H9 (cell line): ENCODE results near the gene TMOD4. TPM values are rescaled to one million over a fixed set of nuclear protein-coding genes. Genes with fewer than 3 reads are reported as not detected.

ENCODE experiments used
- DNase-seq: peaks from one replicate; pipeline ENCODE4 v3.0.0-alpha.2; 2017
- H2AFZ ChIP-seq: one replicate; pipeline ENCODE4 v1.6.1; 2013; ENCODE audit warnings: mild to moderate bottlenecking, low read length, control low read depth, moderate library complexity
- H2AK5ac ChIP-seq: 2 replicates; pipeline ENCODE4 v1.6.1; 2013; ENCODE audit warnings: low read length, control low read depth, mixed read lengths; ENCODE audit not compliant: insufficient read length
- H2BK120ac ChIP-seq: one replicate; pipeline ENCODE4 v1.6.1; 2013; ENCODE audit warnings: low read depth, mild to moderate bottlenecking, low read length, control low read depth, inconsistent platforms; ENCODE audit not compliant: poor library complexity, severe bottlenecking
- H2BK12ac ChIP-seq: 2 replicates; pipeline ENCODE4 v1.6.1; 2013; ENCODE audit warnings: low read length, control low read depth, mixed read lengths, low read depth; ENCODE audit not compliant: insufficient read length
- H2BK15ac ChIP-seq: 2 replicates; pipeline ENCODE4 v1.6.1; 2013; ENCODE audit warnings: low read depth, low read length, control low read depth
- H2BK20ac ChIP-seq: one replicate; pipeline ENCODE4 v1.6.1; 2013; ENCODE audit warnings: low read depth, mild to moderate bottlenecking, low read length, control low read depth, inconsistent platforms; ENCODE audit not compliant: poor library complexity, severe bottlenecking
- H2BK5ac ChIP-seq: 2 replicates; pipeline ENCODE4 v1.6.1; 2013; ENCODE audit warnings: low read length, control low read depth, mixed read lengths; ENCODE audit not compliant: insufficient read length
- H3K14ac ChIP-seq: 2 replicates; pipeline ENCODE4 v1.6.1; 2013; ENCODE audit warnings: low read length, control low read depth; ENCODE audit not compliant: insufficient read depth
- H3K18ac ChIP-seq: 2 replicates; pipeline ENCODE4 v1.6.1; 2013; ENCODE audit warnings: low read depth, mild to moderate bottlenecking, mixed read lengths, low read length, control low read depth; ENCODE audit not compliant: insufficient read length
- H3K23ac ChIP-seq: 2 replicates; pipeline ENCODE4 v1.6.1; 2013; ENCODE audit warnings: low read length, control low read depth, mixed read lengths, low read depth; ENCODE audit not compliant: insufficient read length
- H3K23me2 ChIP-seq: 2 replicates; pipeline ENCODE4 v1.6.1; 2013; ENCODE audit warnings: low read depth, mild to moderate bottlenecking, mixed read lengths, low read length, control low read depth; ENCODE audit not compliant: insufficient read length, poor library complexity, severe bottlenecking
- H3K27ac ChIP-seq: 2 replicates; pipeline ENCODE4 v1.5.1; 2013; ENCODE audit warnings: low read length, control low read depth, mixed read lengths, low read depth; ENCODE audit not compliant: insufficient read length
- H3K27me3 ChIP-seq: 2 replicates; pipeline ENCODE4 v1.6.1; 2013; ENCODE audit warnings: low read length, control low read depth, inconsistent platforms; ENCODE audit not compliant: insufficient read depth
- H3K4ac ChIP-seq: 2 replicates; pipeline ENCODE4 v1.6.1; 2013; ENCODE audit warnings: low read depth, mild to moderate bottlenecking, control low read depth, inconsistent platforms, low read length, moderate library complexity
- H3K4me1 ChIP-seq: 2 replicates; pipeline ENCODE4 v1.6.1; 2013; ENCODE audit warnings: low read length, control low read depth, inconsistent platforms; ENCODE audit not compliant: insufficient read depth
- H3K4me2 ChIP-seq: 2 replicates; pipeline ENCODE4 v1.6.1; 2013; ENCODE audit warnings: low read length, control low read depth, mixed read lengths; ENCODE audit not compliant: insufficient read length, insufficient read depth
- H3K56ac ChIP-seq: 2 replicates; pipeline ENCODE4 v1.6.1; 2013; ENCODE audit warnings: low read depth, mild to moderate bottlenecking, mixed read lengths, low read length, control low read depth; ENCODE audit not compliant: insufficient read length
- H3K79me1 ChIP-seq: 2 replicates; pipeline ENCODE4 v1.6.1; 2013; ENCODE audit warnings: low read depth, mild to moderate bottlenecking, moderate library complexity, low read length, control low read depth, inconsistent platforms; ENCODE audit not compliant: insufficient read depth, poor library complexity, severe bottlenecking
- H3K79me2 ChIP-seq: 2 replicates; pipeline ENCODE4 v1.6.1; 2013; ENCODE audit warnings: low read length, control low read depth, inconsistent platforms; ENCODE audit not compliant: insufficient read depth
- H3K9ac ChIP-seq: 2 replicates; pipeline ENCODE4 v1.6.1; 2013; ENCODE audit warnings: low read length, control low read depth, mixed read lengths; ENCODE audit not compliant: insufficient read length; ENCODE audit errors: extremely low read depth
- H3K9me3 ChIP-seq: one replicate; pipeline ENCODE4 v1.6.1; 2013; ENCODE audit warnings: low read depth, low read length, inconsistent platforms; ENCODE audit not compliant: control insufficient read depth
- H3T11ph ChIP-seq: one replicate; pipeline ENCODE4 v1.6.1; 2013; ENCODE audit warnings: mild to moderate bottlenecking, low read length, control low read depth, inconsistent platforms
- H4K20me1 ChIP-seq: one replicate; pipeline ENCODE4 v1.6.1; 2013; ENCODE audit not compliant: control insufficient read depth, insufficient read length, insufficient read depth
- H4K5ac ChIP-seq: 2 replicates; pipeline ENCODE4 v1.6.1; 2013; ENCODE audit warnings: low read depth, mild to moderate bottlenecking, mixed read lengths, low read length, control low read depth; ENCODE audit not compliant: insufficient read length
- H4K8ac ChIP-seq: replicated peaks from 2 replicates; pipeline ENCODE4 v1.6.1; 2013; ENCODE audit warnings: low read length, control low read depth, mixed read lengths, low read depth; ENCODE audit not compliant: insufficient read length
- H4K91ac ChIP-seq: 2 replicates; pipeline ENCODE4 v1.6.1; 2013; ENCODE audit warnings: low read depth, mild to moderate bottlenecking, moderate library complexity, mixed read lengths, low read length, control low read depth; ENCODE audit not compliant: insufficient read length
- H3K27ac Mint-ChIP-seq, 3 experiments: 2 replicates in 2 of 3; 3 replicates in 1 of 3; pipeline ENCODE4 v1.8.0; 2020 to 2021; ENCODE audit warnings: mixed read lengths in 3 of 3, mild to moderate bottlenecking in 1 of 3, moderate library complexity in 1 of 3
- H3K27me3 Mint-ChIP-seq: 2 replicates; pipeline ENCODE4 v1.8.0; 2021; ENCODE audit warnings: low read depth, mild to moderate bottlenecking, moderate library complexity, mixed read lengths
- H3K36me3 Mint-ChIP-seq, 3 experiments: 2 replicates in 2 of 3; 3 replicates in 1 of 3; pipeline ENCODE4 v1.8.0; 2020 to 2021; ENCODE audit warnings: low read depth in 3 of 3, mixed read lengths in 3 of 3; ENCODE audit not compliant: insufficient read depth in 1 of 3
- H3K4me1 Mint-ChIP-seq, 2 experiments: 2 replicates each; pipeline ENCODE4 v1.8.0; 2020; ENCODE audit warnings: mixed read lengths in 2 of 2
- H3K4me3 Mint-ChIP-seq, 2 experiments: 2 replicates in 1 of 2; 3 replicates in 1 of 2; pipeline ENCODE4 v1.8.0; 2020 to 2021; ENCODE audit warnings: mild to moderate bottlenecking in 2 of 2, mixed read lengths in 2 of 2, moderate library complexity in 1 of 2
- H3K9me3 Mint-ChIP-seq, 2 experiments: 2 replicates in 1 of 2; 3 replicates in 1 of 2; pipeline ENCODE4 v1.8.0; 2020; ENCODE audit warnings: mild to moderate bottlenecking in 2 of 2, mixed read lengths in 2 of 2, moderate library complexity in 1 of 2
- CTCF ChIP-seq: fragments of 200-600 bp; sonication (generic); conservative IDR thresholded peaks from 3 replicates; pipeline ENCODE4 v1.8.0; 2021; ENCODE audit warnings: antibody characterized with exemption, mild to moderate bottlenecking
- WGBS: extraction: QIAGEN DNeasy Blood & Tissue Kit; methylation state at CpG from one replicate; pipeline ENCODE4 v1.1.7; 2013; ENCODE audit warnings: missing lambda C conversion rate, low lambda C conversion rate, mixed read lengths; ENCODE audit not compliant: insufficient read length; ENCODE audit errors: extremely low coverage; 5-methylcytosine and 5-hydroxymethylcytosine counted together
- total RNA-seq: library from RNA; stranded (reverse); gene quantifications from 2 replicates; pipeline ENCODE4 v1.2.1, GENCODE V29; 2021

Gene TMOD4
- total RNA-seq, 1 experiment from 2014 or later, result 0.42 TPM

DNA sequence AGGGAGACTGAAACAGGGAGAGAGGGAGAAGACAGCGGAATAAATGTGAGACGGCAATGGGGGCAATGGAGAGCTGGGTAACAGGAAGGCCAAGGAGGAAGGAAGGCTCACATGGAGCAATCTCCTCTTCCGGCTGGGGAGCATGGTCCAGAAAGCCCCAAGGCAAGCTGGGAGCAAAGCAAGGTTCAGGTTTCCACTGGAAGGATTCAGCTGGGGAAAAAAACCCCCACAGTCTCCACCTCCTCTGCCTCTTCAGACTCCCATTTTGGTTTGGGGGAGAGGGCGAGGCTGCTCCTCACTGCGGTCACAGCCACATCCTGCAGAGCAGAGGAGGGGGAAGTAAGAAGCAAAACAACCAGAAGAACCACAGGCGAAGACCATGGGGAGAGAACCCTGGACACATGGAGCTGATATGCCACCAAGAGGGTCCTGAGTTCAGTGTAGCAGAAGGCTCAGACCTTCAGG is 18.7 kb downstream of the TMOD4 start:
- Histone ChIP-seq H3K27ac (no peak overlapping the region), H3K27me3 (no peaks in the 10 kb centered on the region), H2BK20ac (no peak overlapping the region), H3K4ac (no peak overlapping the region), H3K9ac (no peak overlapping the region), H4K91ac (no peak overlapping the region), H4K8ac (no peak overlapping the region), H3K18ac (no peak overlapping the region), H2BK15ac (no peak overlapping the region), H3K9me3 (no peaks in the 10 kb centered on the region), H3K79me2 (no peaks in the 10 kb centered on the region), H3K56ac (no peak overlapping the region), H2BK12ac (no peak overlapping the region), H2AK5ac (no peak overlapping the region), H4K20me1 (no peaks in the 10 kb centered on the region), H4K5ac (no peak overlapping the region), H3K4me2 (no peak overlapping the region), H2BK5ac (no peak overlapping the region), H2AFZ (no peak overlapping the region), H3K79me1 (no peaks in the 10 kb centered on the region), H3K4me1 (no peaks in the 10 kb centered on the region), H3K14ac (no peak overlapping the region), H3K23ac (no peak overlapping the region), H2BK120ac (no peak overlapping the region), H3T11ph (no peak overlapping the region), H3K23me2 (no peaks in the 10 kb centered on the region)
- no peak for TF ChIP-seq CTCF
- Mint-ChIP-seq H3K27me3 (no peaks in the 10 kb centered on the region), H3K4me1 (peaks cover 9 to 10% of the 10 kb centered on the region in 2 experiments; a peak in 3 of 4 replicates), H3K9me3 (no peaks in the 10 kb centered on the region; a peak in 1 of 5 replicates), H3K4me3 (no peak overlapping the region), H3K27ac (peak overlapping the region in 1 of 3 experiments; percentile 4; a peak in 1 of 7 replicates), H3K36me3 (peaks cover 5 to 29% (median 21%) of the 10 kb centered on the region in 3 experiments; a peak in 6 of 7 replicates)
- no peak for DNase-seq
- WGBS, result no CpG with 5 or more reads among the region's 6 CpGs
